RWPE1 (cell line): Measurements from ENCODE around the gene PCDHGB4.

Experiments used
- CTCF ChIA-PET: fragments of 350-600 bp; sonication (Branson Sonifier 250); formaldehyde crosslinking; extraction: SDS; loops from one replicate; lab custom pipeline; 2021; lab: Yijun Ruan, JAX
- POLR2A ChIA-PET: fragments of 400-600 bp; formaldehyde crosslinking; extraction: SDS; loops from one replicate; lab custom pipeline; 2020; ENCODE audit warnings: antibody characterized with exemption; ENCODE audit not compliant: low non-redundant PET; lab: Yijun Ruan, JAX
- DNase-seq: peaks from one replicate; pipeline ENCODE4 v3.0.0; 2012; ENCODE audit warnings: low spot score
- H3K27ac ChIP-seq: fragments of 450-650 bp; 2 replicates; pipeline ENCODE4 v1.5.1; 2017
- TF ChIP-seq, protein P1 (sequence below): fragments of 450-650 bp; conservative IDR thresholded peaks from 2 replicates; pipeline ENCODE4 v1.5.1; 2017; ENCODE audit warnings: low read depth, mild to moderate bottlenecking

Gene PCDHGB4

GRCh38 chr5:141382469-141383294 is 4.8 kb upstream of the PCDHGB4 start, which contains the start of gene PCDHGA7:
PCDHGA7 (plus strand) TSS chr5:141382742; CDS start chr5:141382900, 158 bp downstream.
- DNase-seq, result peak; percentile 43
- ChIA-PET POLR2A (no interaction called here), CTCF (interaction anchor here (0.5 to 1.3 kb wide), 5 partner anchors 14 to 185 kb away, joined by 3 to 6 read pairs (median 3); partner anchors contain the start of genes PCDHGA10 and PCDHGB1)
- H3K27ac ChIP-seq, result no peak within 1 kb of the TSS
- TF ChIP-seq, protein P1, sequence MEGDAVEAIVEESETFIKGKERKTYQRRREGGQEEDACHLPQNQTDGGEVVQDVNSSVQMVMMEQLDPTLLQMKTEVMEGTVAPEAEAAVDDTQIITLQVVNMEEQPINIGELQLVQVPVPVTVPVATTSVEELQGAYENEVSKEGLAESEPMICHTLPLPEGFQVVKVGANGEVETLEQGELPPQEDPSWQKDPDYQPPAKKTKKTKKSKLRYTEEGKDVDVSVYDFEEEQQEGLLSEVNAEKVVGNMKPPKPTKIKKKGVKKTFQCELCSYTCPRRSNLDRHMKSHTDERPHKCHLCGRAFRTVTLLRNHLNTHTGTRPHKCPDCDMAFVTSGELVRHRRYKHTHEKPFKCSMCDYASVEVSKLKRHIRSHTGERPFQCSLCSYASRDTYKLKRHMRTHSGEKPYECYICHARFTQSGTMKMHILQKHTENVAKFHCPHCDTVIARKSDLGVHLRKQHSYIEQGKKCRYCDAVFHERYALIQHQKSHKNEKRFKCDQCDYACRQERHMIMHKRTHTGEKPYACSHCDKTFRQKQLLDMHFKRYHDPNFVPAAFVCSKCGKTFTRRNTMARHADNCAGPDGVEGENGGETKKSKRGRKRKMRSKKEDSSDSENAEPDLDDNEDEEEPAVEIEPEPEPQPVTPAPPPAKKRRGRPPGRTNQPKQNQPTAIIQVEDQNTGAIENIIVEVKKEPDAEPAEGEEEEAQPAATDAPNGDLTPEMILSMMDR, result peak; percentile 61

DNA sequence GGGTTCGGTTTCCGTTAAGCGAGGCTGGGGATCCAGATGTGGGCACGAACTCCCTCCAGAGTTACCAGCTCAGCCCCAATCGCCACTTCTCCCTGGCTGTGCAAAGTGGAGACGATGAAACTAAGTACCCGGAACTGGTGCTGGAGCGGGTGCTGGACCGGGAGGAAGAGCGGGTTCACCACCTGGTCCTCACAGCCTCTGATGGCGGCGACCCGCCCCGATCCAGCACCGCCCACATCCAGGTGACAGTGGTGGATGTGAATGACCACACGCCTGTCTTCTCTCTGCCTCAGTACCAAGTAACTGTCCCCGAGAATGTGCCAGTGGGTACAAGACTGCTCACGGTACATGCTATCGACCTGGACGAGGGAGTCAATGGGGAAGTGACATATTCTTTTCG is 4.2 kb upstream of the PCDHGB4 start:
- TF ChIP-seq, protein P1, result no peak
- CTCF ChIA-PET, result interaction anchor here (0.6 to 1.3 kb wide), 3 partner anchors 29 to 184 kb away, joined by 3 to 6 read pairs (median 3); partner anchors contain the start of genes PCDHGA10 and PCDHGB1
- POLR2A ChIA-PET, result interaction anchor here (0.5 kb wide), 1 partner anchor 154 kb away, joined by 4 read pairs; no protein-coding TSS in a partner anchor
- no peak overlapping the region for H3K27ac ChIP-seq
- DNase-seq, result no peak

GRCh38 chr5:141384471-141385267 is 2.8 kb upstream of the PCDHGB4 start:
- H3K27ac ChIP-seq, result no peak overlapping the region
- ChIA-PET POLR2A (no interaction called here), CTCF (interaction anchor here (0.6 kb wide), 1 partner anchor 176 kb away, joined by 5 read pairs; no protein-coding TSS in a partner anchor)
- no peak for DNase-seq
- TF ChIP-seq, protein P1, result no peak

DNA sequence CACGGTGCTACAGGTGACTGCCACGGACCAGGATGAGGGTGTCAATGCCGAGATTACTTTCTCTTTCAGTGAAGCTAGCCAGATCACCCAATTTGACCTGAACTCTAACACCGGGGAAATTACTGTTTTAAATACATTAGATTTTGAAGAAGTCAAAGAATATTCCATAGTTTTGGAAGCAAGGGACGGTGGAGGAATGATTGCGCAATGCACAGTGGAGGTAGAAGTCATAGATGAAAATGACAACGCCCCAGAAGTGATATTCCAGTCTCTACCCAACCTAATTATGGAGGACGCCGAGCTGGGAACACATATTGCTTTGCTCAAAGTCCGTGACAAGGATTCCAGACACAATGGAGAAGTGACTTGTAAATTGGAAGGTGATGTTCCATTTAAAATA is 1.2 kb downstream of the PCDHGB4 start:
- POLR2A ChIA-PET, result no interaction called here
- DNase-seq, result no peak
- CTCF ChIA-PET, result interaction anchor here (0.7 kb wide), 2 partner anchors 169 to 1439 kb away, joined by 3 to 4 read pairs; no protein-coding TSS in a partner anchor

GRCh38 chr5:141389153-141390042 is 1.9 kb downstream of the PCDHGB4 start:
- H3K27ac ChIP-seq, result no peak overlapping the region
- DNase-seq, result no peak
- POLR2A ChIA-PET, result no interaction called here
- CTCF ChIA-PET, result no interaction called here
- TF ChIP-seq, protein P1, result no peak

More for the DNA sequence above, 1.2 kb downstream of the PCDHGB4 start:
- H3K27ac ChIP-seq, result no peak overlapping the region
- TF ChIP-seq, protein P1, result no peak
